HG03354 (cell line): Measurements from ENCODE around the gene IMPDH1.
"Not testable (repeated sequence)": the region's sequence is repeated elsewhere in the genome, so short reads cannot be mapped to it uniquely, and the experiment has no call there.

ENCODE experiments used
- ATAC-seq: cut with Tn5 transposase; IDR thresholded peaks from one replicate; pipeline ENCODE4 v1.9.1; 2021; ENCODE audit warnings: mild to moderate bottlenecking; ENCODE audit not compliant: unreplicated experiment, poor library complexity, severe bottlenecking

The IMPDH1 gene

GRCh38 chr7:128409596-128410450, at the start of gene IMPDH1:
Gene IMPDH1, minus strand, starts transcription at chr7:128409982. Its CDS starts 81 bp downstream, at chr7:128409901.
- peak; percentile 81 for ATAC-seq

- peak; percentile 60 for ATAC-seq
These were observed 49.7 kb upstream of the IMPDH1 start for GRCh38 chr7:128459394-128459878.

- peak; percentile 22 for ATAC-seq
These were observed 49.2 kb upstream of the IMPDH1 start for GRCh38 chr7:128458956-128459355.

- not testable (repeated sequence) for ATAC-seq
These were observed 47.6 kb upstream of the IMPDH1 start for GRCh38 chr7:128457385-128457784.

DNA sequence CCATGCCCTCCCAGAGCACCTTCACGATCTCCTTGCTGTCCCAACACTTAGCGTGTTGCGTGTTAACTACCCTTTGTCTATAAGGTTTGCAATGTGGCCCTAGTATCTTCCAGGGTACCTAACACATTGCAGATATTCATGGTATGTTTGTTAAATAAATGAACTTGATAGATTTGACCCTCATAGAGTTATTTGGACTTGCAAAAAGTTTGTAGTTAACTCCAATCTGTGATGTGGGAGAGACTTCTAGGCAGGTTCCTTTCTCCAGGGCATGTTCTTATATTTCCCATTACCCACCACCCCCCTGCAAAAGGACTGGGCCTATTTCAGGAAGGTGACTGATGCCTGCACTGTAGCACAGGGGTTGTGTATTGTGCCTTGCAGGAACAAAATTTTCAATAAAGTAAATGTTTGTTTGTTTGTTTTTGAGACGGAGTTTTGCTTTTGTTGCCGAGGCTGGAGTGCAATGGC, 46.5 kb upstream of the IMPDH1 start:
- ATAC-seq = peak; percentile 24

GRCh38 chr7:128455543-128456254, 45.9 kb upstream of the IMPDH1 start, which contains the start of gene HILPDA:
Gene HILPDA, plus strand, starts transcription at chr7:128455878. Its CDS starts 1,391 bp downstream, at chr7:128457269.
- ATAC-seq = peak; percentile 88

- no peak for ATAC-seq
These were observed 45.2 kb upstream of the IMPDH1 start for GRCh38 chr7:128454808-128455542.

DNA sequence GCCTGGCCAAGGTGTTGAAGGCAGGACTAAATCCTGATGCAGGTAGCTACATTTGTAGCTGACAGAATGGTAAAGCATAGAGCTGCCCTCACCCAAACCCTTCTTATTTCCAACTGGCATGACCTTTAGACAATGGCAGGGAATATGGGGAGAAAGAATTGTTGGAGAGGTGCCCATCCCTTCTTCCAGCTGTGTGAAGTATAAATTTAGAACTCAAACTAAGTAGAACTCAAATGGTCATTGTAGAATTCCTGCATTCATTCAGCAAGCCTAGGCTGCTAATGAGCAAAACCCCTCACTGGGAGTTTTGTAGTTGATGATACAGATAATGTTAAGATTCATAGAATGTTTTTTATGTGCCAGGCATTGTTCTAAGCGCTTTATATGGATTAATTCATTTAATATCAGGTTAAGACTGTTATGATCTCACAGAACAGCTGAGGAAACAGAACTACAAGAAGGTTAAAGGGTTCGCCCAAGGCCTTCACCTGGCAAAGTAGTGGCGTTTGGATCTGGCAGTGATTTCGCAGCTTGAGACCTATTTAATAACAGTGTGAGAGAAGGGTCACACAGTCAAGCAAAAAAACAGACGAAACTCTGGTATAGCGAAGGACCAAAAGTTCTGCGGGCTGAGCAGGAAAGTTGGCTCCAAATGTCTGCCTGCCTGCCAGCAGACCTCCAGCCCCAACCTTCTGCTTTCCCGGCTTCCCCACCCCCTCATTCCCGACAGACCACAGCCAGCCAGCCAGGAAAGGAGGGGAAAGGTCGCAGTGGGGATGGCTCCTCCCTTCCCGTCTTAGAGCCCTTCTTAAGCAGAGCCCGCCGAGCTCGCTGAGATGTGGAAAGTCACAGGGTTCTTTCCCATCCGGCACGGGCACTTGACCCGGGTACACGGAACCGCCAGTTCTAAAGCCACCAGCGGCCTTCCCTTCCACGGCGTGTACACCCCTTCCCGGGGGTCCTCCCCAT, 44.3 kb upstream of the IMPDH1 start:
- ATAC-seq = no peak

DNA sequence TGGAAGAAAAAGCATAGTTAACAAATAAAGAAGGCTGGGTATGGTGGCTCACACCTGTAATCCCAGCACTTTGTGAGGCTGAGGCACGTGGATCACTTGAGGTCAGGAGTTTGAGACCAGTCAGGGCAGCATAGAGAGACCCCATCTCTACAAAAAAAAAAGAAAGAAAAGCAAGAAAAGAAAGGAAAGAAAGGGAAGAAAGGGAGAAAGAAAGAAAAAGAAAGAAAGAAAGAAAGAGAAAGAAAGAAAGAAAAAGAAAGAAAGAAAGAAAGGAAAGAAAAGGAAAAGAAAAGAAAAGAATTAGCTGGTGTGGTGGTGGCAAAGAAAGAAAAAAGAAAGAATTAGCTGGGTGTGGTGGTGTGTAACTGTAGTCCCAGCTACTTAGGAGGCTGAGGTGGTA, 42.8 kb upstream of the IMPDH1 start:
- ATAC-seq = no peak

- ATAC-seq = no peak
These were observed 41.1 kb upstream of the IMPDH1 start for GRCh38 chr7:128450913-128451312.

DNA sequence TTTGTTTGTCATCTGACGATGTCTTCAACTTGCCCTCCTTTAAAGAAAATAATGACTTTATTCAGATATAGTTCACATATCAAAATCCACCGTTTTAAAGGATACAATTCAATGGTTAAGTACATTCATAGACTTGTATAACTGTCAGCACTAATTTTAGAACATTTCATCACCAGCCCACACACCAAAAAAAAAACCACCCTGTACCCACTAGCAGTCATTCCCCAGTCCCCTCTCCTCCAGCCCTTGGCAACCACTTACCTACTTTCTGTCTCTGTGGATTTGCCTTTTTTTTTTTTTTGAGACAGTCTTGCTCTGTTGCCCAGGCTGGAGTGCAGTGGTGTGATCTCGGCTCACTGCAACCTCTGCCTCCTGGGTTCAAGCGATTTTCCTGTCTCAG, 40.6 kb upstream of the IMPDH1 start:
- no peak for ATAC-seq

DNA sequence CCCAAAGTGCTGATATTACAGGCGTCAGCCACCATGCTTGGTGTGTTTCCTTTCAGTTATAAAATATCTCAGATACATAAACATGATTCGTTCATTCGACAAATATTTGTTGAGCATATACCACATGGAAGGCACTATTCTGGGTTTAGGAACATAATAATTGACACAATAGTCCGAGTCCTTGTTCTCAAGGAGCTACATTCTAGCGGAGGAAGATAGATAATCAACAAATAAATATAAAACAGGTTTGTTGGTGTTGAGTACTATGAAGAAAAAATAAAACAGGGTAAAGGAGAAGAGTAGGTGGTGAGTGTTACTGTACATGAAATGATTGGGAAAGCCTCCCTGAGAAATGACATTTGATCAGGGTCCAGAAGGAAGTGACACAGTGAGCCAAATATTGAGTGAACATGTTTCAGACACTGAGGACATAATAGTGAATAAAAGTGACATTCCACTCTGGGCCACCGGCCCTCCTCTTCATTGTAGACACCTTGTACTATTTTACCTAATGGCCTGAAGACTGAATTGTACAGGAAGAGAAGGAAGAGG, 39.0 kb upstream of the IMPDH1 start:
- ATAC-seq = no peak

GRCh38 chr7:128447941-128448564, 38.3 kb upstream of the IMPDH1 start:
- ATAC-seq = no peak

DNA sequence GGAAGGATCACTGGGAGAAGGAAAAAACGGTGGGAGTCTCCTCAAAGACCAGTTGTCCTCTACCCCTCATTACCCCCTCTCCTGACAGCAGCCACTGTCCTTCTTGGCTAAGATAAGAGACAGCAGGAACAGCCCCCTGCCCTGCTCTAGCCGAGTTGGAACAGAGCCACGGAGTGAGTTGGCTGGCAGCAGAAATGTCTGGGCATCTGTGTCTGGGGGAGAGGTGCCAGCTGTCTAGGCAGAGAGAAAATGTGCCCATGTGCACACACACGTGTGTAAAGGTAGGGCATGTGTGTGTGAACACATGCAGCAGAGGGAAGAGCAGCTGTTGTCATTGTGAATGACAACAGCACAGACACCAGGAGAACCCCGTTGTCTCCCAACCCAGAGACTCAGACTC, 36.5 kb upstream of the IMPDH1 start:
- ATAC-seq = no peak

DNA sequence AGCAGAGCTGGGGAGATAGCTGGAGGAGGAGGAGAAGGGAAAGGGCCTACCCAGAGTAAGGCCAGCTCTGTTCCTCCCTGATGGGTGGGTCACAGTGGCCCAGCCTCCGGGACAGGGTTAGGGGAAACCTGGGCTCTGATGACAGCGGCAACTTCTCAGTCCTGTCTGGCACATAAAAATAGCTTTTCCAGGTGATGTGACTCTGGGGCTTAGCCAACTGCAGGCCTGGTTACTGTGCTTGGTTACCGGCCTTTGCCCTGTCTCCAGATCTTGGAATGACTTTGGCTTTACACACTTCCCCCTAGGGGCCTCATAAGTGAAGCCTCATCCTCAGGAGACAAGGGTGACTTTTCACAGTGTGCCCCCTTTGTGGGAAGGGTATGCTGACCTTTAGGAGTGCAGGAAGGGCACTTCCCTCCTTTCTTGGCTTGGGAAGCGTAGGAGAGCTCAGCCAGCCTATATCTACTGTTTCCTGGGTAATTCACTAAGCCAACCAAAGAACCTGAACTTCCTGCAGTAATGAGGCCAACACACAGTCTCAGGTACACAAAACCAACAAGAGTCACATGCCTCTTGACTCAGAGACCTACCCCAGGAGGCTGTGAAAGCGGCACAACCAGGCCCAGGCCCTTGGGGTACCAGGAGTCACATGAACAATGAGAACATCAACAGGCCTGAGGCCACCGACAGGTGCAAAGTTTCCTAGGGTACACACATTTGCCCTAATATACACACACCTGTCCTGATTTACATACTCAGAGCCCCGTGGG, 34.2 kb upstream of the IMPDH1 start:
- ATAC-seq = no peak

DNA sequence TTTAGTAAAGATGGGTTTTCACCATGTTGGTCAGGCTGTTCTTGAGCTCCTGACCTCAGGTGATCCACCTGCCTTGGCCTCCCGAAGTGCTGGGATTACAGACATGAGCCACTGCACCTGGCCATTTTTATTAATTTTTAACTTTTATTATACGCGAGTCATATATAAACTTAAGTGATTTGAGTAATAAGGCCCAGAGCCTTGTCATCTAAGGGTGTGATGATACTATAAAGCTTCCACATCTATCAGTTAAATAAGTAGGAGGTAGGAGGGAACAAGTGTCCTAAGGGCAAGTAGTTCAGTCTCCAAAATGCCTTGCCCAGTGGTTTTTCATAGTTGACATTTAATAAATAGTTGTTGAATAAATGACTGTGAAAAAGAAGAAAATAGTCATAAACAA, 32.6 kb upstream of the IMPDH1 start:
- no peak for ATAC-seq
